Psoas muscle (tissue), 8 donors: Measurements from ENCODE around the gene PRH1. TPM values are rescaled to one million over a fixed set of nuclear protein-coding genes. Genes with fewer than 3 reads are reported as not detected.

Experiments used
- ATAC-seq, 4 donors: fragments of 200-7000 bp; cut with Tn5 transposase; one replicate each; pipeline ENCODE4 v1.9.1; 2020; ENCODE audit warnings: moderate library complexity in 3 of 4, mild to moderate bottlenecking in 2 of 4
- DNase-seq, 2 donors: peaks; one replicate each; pipeline ENCODE4 v3.0.0-alpha.2; 2020
- H3K27ac ChIP-seq: fragments of 200-600 bp; one replicate; pipeline ENCODE4 v1.8.0; 2022
- H3K27me3 ChIP-seq, 3 donors: fragments of 200-600 bp in 1 of 3; one replicate each; pipeline versions ENCODE4 v1.6.1 to v1.8.0; 2013 to 2022; ENCODE audit warnings: low read length in 2 of 3, mild to moderate bottlenecking in 2 of 3, moderate library complexity in 1 of 3; ENCODE audit not compliant: insufficient read depth in 3 of 3
- H3K36me3 ChIP-seq, 2 donors: fragments of 200-600 bp in 1 of 2; one replicate each; pipeline versions ENCODE4 v1.6.1 to v1.8.0; 2013 to 2022; ENCODE audit warnings: low read depth in 1 of 2, mild to moderate bottlenecking in 1 of 2, moderate library complexity in 1 of 2; ENCODE audit not compliant: insufficient read depth in 1 of 2
- H3K4me1 ChIP-seq: fragments of 200-600 bp; one replicate; pipeline ENCODE4 v1.8.0; 2022
- H3K4me3 ChIP-seq: fragments of 200-600 bp; one replicate; pipeline ENCODE4 v1.8.0; 2022; ENCODE audit warnings: mild to moderate bottlenecking
- H3K9me3 ChIP-seq: fragments of 200-600 bp; one replicate; pipeline ENCODE4 v1.8.0; 2022
- WGBS, 3 donors: extraction: QIAGEN DNeasy Blood & Tissue Kit; methylation state at CpG; one replicate each; pipeline versions ENCODE4 v1.1.6 to v1.1.7; 2013; 5-methylcytosine and 5-hydroxymethylcytosine counted together
- intact Hi-C, 2 donors: fragments of 100-400 bp; cut with DNase I; formaldehyde crosslinking; loops; one replicate each; pipeline versions ENCODE4 v1.11.0 to v1.14.2; 2022
- polyA plus RNA-seq, 3 donors: library from polyadenylated mRNA; stranded (reverse); fragments of 200-250 nt; gene quantifications; one replicate each; pipeline ENCODE4 v1.2.3, GENCODE V29; 2013
- total RNA-seq, 4 donors: library from RNA; stranded (reverse); fragmentation: NEBNext Ultra II Directional in 2 of 4; extraction: Animal tissue kit (Norgen Biotek cat#: 25700) in 2 of 4; gene quantifications; one replicate each; pipeline versions ENCODE4 v1.2.1 to v1.2.4, GENCODE V29; 2021 to 2023
- TF ChIP-seq, protein P1 (sequence below): fragments of 200-600 bp; IDR thresholded peaks from one replicate; pipeline ENCODE4 v1.8.0; 2022; ENCODE audit warnings: antibody characterized with exemption
- donor health status: healthy with polysubstance abuse.
- donor health status: DM: no; HTN: no; CAD: no; lungs with moderate emphysema.
- donor health status: Bipolar disorder and iron deficiency.
- donor health status: healthy.
- donor health status: DM: yes; HTN: yes; CAD: no.
- donor health status: DM: no; HTN: no; CAD: no.
- donor health status: DM: no; HTN: no; CAD: no.
- donor health status: DM: yes; HTN: yes; CAD: no.

Gene PRH1
- total and polyA plus RNA-seq, 7 donors: 0.59 to 6.1 (median 3.0) TPM

DNA sequence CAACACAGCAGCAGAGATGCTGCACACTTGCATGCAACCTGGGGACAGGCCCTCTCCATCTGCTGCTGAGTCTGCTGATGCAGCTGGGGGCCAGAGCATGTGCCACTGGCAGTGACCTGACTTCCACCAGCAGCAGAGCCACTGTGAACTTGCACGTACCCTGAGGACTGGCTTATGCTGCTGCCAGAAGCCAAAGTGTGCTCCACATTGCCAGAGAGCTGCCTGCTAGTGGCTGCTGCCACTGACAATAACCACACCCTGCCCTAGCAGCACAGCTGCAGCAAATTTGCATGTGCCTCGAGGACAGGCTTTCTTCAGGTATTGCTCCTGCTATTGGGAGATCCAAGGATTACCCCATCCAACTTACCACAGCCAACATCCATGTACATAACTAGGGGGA is 30.3 kb downstream of the PRH1 start:
- intact Hi-C loops: loop anchor here in 1 of 2 donors (10.0 kb wide), 1 partner anchor 341 kb away; no protein-coding TSS in a partner anchor
- 48 to 76% (median 62%) methylated on average over 2 of the region's 2 CpGs for WGBS, 3 donors
- Histone ChIP-seq H3K4me3 (no peak overlapping the region), H3K9me3 (no peaks in the 10 kb centered on the region), H3K36me3 (no peaks in the 10 kb centered on the region), H3K4me1 (no peaks in the 10 kb centered on the region), H3K27ac (no peak overlapping the region), H3K27me3 (no peaks in the 10 kb centered on the region)
- DNase-seq (no peak), ATAC-seq (no peak)
- TF ChIP-seq, protein P1, sequence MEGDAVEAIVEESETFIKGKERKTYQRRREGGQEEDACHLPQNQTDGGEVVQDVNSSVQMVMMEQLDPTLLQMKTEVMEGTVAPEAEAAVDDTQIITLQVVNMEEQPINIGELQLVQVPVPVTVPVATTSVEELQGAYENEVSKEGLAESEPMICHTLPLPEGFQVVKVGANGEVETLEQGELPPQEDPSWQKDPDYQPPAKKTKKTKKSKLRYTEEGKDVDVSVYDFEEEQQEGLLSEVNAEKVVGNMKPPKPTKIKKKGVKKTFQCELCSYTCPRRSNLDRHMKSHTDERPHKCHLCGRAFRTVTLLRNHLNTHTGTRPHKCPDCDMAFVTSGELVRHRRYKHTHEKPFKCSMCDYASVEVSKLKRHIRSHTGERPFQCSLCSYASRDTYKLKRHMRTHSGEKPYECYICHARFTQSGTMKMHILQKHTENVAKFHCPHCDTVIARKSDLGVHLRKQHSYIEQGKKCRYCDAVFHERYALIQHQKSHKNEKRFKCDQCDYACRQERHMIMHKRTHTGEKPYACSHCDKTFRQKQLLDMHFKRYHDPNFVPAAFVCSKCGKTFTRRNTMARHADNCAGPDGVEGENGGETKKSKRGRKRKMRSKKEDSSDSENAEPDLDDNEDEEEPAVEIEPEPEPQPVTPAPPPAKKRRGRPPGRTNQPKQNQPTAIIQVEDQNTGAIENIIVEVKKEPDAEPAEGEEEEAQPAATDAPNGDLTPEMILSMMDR: no peak

DNA sequence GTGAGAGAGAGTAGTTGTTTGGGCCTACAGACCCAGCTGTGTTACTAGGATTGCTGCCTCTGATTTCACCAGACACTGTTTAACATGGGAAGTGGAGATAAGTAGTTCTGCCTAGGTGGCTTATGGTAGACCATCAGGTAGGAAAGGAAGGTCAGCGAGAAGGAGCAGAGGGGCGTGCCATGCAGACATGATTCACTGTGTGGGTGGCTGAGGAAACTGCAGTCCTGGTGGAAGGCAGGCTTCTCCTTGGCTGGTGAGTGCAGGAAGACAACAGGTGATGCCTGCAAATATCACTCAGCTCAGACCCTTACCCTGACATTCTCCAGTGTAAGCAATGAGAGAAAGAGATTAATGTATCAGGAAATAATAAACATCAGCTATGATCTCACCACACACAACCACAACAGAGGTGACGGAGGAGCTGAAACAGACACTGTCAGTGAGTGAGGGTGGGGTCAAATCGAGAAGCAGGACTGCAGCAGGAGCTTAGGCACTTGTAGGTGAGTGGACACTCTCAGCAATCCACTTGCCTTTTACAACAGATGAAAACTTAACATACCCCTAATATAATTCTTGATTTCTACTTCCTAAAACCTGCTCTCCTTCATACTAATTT is 32.7 kb downstream of the PRH1 start:
- intact Hi-C loops: loop anchor here in 1 of 2 donors (10.0 kb wide), 1 partner anchor 343 kb away; no protein-coding TSS in a partner anchor
- Histone ChIP-seq H3K27ac (no peak overlapping the region), H3K9me3 (no peaks in the 10 kb centered on the region), H3K4me3 (no peak overlapping the region), H3K36me3 (peaks cover 0 to 13% of the 10 kb centered on the region in 2 donors), H3K27me3 (no peaks in the 10 kb centered on the region), H3K4me1 (no peaks in the 10 kb centered on the region)
- DNase-seq (no peak), ATAC-seq (no peak)
- WGBS, 3 donors: 92 to 96% (median 95%) methylated on average over 4 of the region's 4 CpGs
- TF ChIP-seq, protein P1: no peak

DNA sequence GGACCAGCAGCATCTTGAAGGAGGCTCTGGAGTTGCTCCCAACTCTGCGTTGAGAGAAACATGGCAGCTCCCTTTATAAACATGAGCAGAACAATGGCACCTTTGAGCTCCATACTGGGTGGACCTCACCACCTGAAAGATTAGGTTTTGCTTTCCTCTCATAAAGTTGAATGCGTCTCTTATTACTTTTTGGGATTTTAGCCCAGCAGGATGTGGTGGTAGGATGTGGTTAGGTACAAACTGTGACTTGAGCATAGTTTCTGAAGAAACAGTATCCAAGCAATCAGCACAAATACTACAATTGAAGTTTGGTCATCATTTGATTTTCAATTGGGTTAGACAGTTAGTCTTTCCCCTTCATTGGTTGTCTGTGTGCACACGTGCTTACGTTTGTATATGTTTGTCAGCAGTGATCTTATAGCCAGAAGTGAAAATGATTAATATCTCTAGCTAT is 34.6 kb downstream of the PRH1 start, which contains the start of gene PRR4:
TSS of gene PRR4 (minus strand) at position 51 of the 454 bp plus-strand sequence. CDS start at position 13, 38 bp downstream.
- 94 to 98% (median 95%) methylated on average over 4 of the region's 4 CpGs for WGBS, 3 donors

DNA sequence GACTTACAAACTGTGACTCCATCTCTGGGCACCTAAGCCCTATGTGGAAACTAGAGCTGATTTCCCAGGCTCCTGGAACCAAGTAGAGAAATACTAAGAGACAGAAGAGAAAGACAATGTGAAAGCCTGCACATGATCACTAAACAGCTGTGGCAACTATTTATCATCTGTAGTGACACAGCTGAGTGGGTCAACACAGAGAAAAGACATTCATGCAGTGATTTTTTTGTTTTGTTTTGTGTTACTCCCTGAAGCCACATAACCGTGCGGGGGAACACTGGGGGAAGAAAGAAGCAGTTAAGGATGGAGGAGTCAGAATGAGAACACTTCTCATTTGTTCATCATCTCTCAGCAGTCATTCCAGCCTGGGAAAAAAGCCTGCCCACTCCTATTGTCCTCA is 36.3 kb downstream of the PRH1 start:
- intact Hi-C loops: no loop called here
- Histone ChIP-seq H3K27ac (no peak overlapping the region), H3K9me3 (no peaks in the 10 kb centered on the region), H3K4me3 (no peak overlapping the region), H3K4me1 (no peaks in the 10 kb centered on the region), H3K27me3 (no peaks in the 10 kb centered on the region), H3K36me3 (peaks cover 0 to 21% of the 10 kb centered on the region in 2 donors)
- ATAC-seq (no peak), DNase-seq (no peak)
- WGBS, 3 donors: 14 to 51% (median 23%) methylated on average over 2 of the region's 2 CpGs
- TF ChIP-seq, protein P1: no peak

More for the DNA sequence above, 34.6 kb downstream of the PRH1 start, which contains the start of gene PRR4:
- TF ChIP-seq, protein P1: no peak
- Histone ChIP-seq H3K36me3 (peaks cover 0 to 21% of the 10 kb centered on the region in 2 donors), H3K27ac (no peak within 1 kb of the TSS), H3K4me1 (no peaks in the 10 kb centered on the region), H3K27me3 (no peaks in the 10 kb centered on the region), H3K9me3 (no peaks in the 10 kb centered on the region), H3K4me3 (no peak within 1 kb of the TSS)
- intact Hi-C loops: no loop called here
- no peak for DNase-seq
- ATAC-seq: no peak
